HG03139 (cell line): ENCODE measurements around the gene NOG.

Source experiments
- ATAC-seq: cut with Tn5 transposase; IDR thresholded peaks from one replicate; pipeline ENCODE4 v1.9.1; 2021; ENCODE audit not compliant: unreplicated experiment

The NOG gene

GRCh38 chr17:56635641-56636040, 42.1 kb downstream of the NOG start:
- no peak for ATAC-seq

- ATAC-seq, result no peak
These were observed 42.8 kb downstream of the NOG start for GRCh38 chr17:56636265-56636664.

GRCh38 chr17:56637254-56637653, 43.8 kb downstream of the NOG start:
- ATAC-seq, result no peak

- no peak for ATAC-seq
These were observed 45.1 kb downstream of the NOG start for GRCh38 chr17:56638591-56639051.

GRCh38 chr17:56639517-56639916, 46.0 kb downstream of the NOG start:
- no peak for ATAC-seq

GRCh38 chr17:56640116-56640515, 46.6 kb downstream of the NOG start:
- ATAC-seq, result no peak

- no peak for ATAC-seq
These were observed 47.9 kb downstream of the NOG start for GRCh38 chr17:56641373-56641772.

GRCh38 chr17:56641894-56642293, 48.4 kb downstream of the NOG start:
- no peak for ATAC-seq

GRCh38 chr17:56642424-56642823, 48.9 kb downstream of the NOG start:
- no peak for ATAC-seq
